HepG2 (cell line): ENCODE results near the gene PLEKHH1. TPM values are rescaled to one million over a fixed set of nuclear protein-coding genes. Genes with fewer than 3 reads are reported as not detected.

ENCODE experiments used
- ATAC-seq: fragments of 200-7000 bp; cut with Tn5 transposase; 3 replicates; pipeline ENCODE4 v1.9.1; 2020; ENCODE audit warnings: mild to moderate bottlenecking, moderate library complexity
- BruUV-seq: library from RNA; stranded (reverse); fragments of 400-500 nt; replicated peaks from 2 replicates; lab custom pipeline; 2021; lab: Mats Ljungman, UMichigan
- CTCF ChIA-PET: fragments of 300-600 bp; formaldehyde crosslinking; extraction: SDS; loops from one replicate; lab custom pipeline; 2021; ENCODE audit warnings: low total read pairs, inconsistent platforms, low intra/inter-chr PET ratio; lab: Yijun Ruan, JAX
- POLR2A ChIA-PET: fragments of 350-600 bp; sonication (Branson Sonifier 250); formaldehyde crosslinking; loops from one replicate; lab custom pipeline; 2020; ENCODE audit warnings: antibody characterized with exemption, inconsistent platforms; lab: Yijun Ruan, JAX
- DNase-seq: peaks from one replicate; pipeline ENCODE4 v3.0.0-alpha.2; 2015; ENCODE audit warnings: low spot score
- FAIRE-seq: peaks from 3 replicates; lab custom pipeline; 2011; peaks lifted over from hg19 to GRCh38; lab: Jason Lieb, UNC
- H2AFZ ChIP-seq: one replicate; pipeline ENCODE4 v1.6.1; 2011; ENCODE audit warnings: low read length, inconsistent platforms
- H3K27ac ChIP-seq: fragments of 300-600 bp; 3 replicates; pipeline ENCODE4 v1.8.0; 2011; ENCODE audit warnings: mixed run types, mild to moderate bottlenecking, mixed read lengths, low read length, inconsistent platforms; ENCODE audit not compliant: insufficient read depth; ENCODE audit errors: extremely low read length
- H3K27me3 ChIP-seq, 2 experiments: fragments of 200-600 bp in 1 of 2; 2 replicates in 1 of 2; 3 replicates in 1 of 2; pipeline versions ENCODE4 v1.6.0 to v1.8.0; 2011; ENCODE audit warnings: low read length in 2 of 2, mild to moderate bottlenecking in 2 of 2, moderate library complexity in 2 of 2, inconsistent platforms in 1 of 2; ENCODE audit not compliant: insufficient read depth in 2 of 2, control insufficient read depth in 1 of 2
- H3K36me3 ChIP-seq, 2 experiments: fragments of 200-600 bp in 1 of 2; replicated peaks in 1 of 2; 2 replicates in 1 of 2; 3 replicates in 1 of 2; pipeline versions ENCODE4 v1.5.1 to v1.8.0; 2011; ENCODE audit warnings: low read length in 2 of 2, inconsistent platforms in 1 of 2; ENCODE audit not compliant: insufficient read depth in 2 of 2, control insufficient read depth in 1 of 2
- H3K4me1 ChIP-seq: 2 replicates; pipeline ENCODE4 v1.5.1; 2012; ENCODE audit warnings: low read length, inconsistent platforms; ENCODE audit not compliant: insufficient read depth
- H3K4me2 ChIP-seq: 2 replicates; pipeline ENCODE4 v1.6.0; 2011; ENCODE audit warnings: low read depth, low read length, inconsistent platforms
- H3K4me3 ChIP-seq, 3 experiments: fragments of 200-600 bp in 1 of 3; sonication (generic), shearing (Covaris generic) in 1 of 3; replicated peaks in 1 of 3; 2 replicates each; pipeline ENCODE4 v1.5.1; 2011 to 2016; ENCODE audit warnings: low read length in 3 of 3, inconsistent platforms in 2 of 3, low read depth in 2 of 3, mild to moderate bottlenecking in 2 of 3, control low read depth in 1 of 3, mixed read lengths in 1 of 3; ENCODE audit not compliant: insufficient read depth in 1 of 3
- H3K79me2 ChIP-seq: one replicate; pipeline ENCODE4 v1.6.1; 2011; ENCODE audit warnings: low read length, inconsistent platforms; ENCODE audit not compliant: insufficient read depth
- H3K9ac ChIP-seq: 2 replicates; pipeline ENCODE4 v1.6.0; 2011; ENCODE audit warnings: mild to moderate bottlenecking, low read depth, low read length, inconsistent platforms; ENCODE audit not compliant: insufficient read depth
- H3K9me3 ChIP-seq: 2 replicates; pipeline ENCODE4 v1.5.1; 2012; ENCODE audit warnings: mild to moderate bottlenecking, low read length
- H4K20me1 ChIP-seq: 2 replicates; pipeline ENCODE4 v1.6.0; 2011; ENCODE audit warnings: inconsistent platforms, mild to moderate bottlenecking, low read length, moderate library complexity; ENCODE audit not compliant: insufficient read depth
- CBX2 ChIP-seq, 2 experiments: fragments of 200-600 bp in 1 of 2; sonication (generic); formaldehyde crosslinking in 1 of 2; IDR thresholded peaks; 2 replicates each; pipeline versions ENCODE4 v1.7.0 to v1.8.1; 2018 to 2022; ENCODE audit warnings: low read depth in 2 of 2, low read length in 1 of 2, mild to moderate bottlenecking in 1 of 2, missing genetic modification reagents in 1 of 2
- GPBP1L1 ChIP-seq: sonication (generic); formaldehyde crosslinking; IDR thresholded peaks from 2 replicates; pipeline ENCODE4 v1.5.0; 2020; ENCODE audit warnings: mild to moderate bottlenecking, missing genetic modification reagents
- HIC2 ChIP-seq: sonication (generic); formaldehyde crosslinking; IDR thresholded peaks from 2 replicates; pipeline ENCODE4 v1.9.0; 2022; ENCODE audit warnings: low read depth, missing genetic modification reagents
- JUNB ChIP-seq: sonication (generic); formaldehyde crosslinking; IDR thresholded peaks from 2 replicates; pipeline ENCODE4 v1.8.0; 2022; ENCODE audit warnings: missing genetic modification reagents, mild to moderate bottlenecking, borderline replicate concordance
- PCBP2 ChIP-seq: fragments of 200-400 bp; formaldehyde crosslinking; optimal IDR thresholded peaks from 2 replicates; pipeline ENCODE3; 2018; ENCODE audit warnings: low read length, low read depth; ENCODE audit not compliant: poor library complexity, severe bottlenecking
- TAF15 ChIP-seq: fragments of 200-400 bp; formaldehyde crosslinking; IDR thresholded peaks from one replicate; pipeline ENCODE4 v1.6.1; 2018; ENCODE audit warnings: mild to moderate bottlenecking, low read depth, low read length; ENCODE audit not compliant: poor library complexity, severe bottlenecking
- THAP7 ChIP-seq: sonication (generic); formaldehyde crosslinking; IDR thresholded peaks from 2 replicates; pipeline ENCODE4 v1.8.1; 2023; ENCODE audit warnings: mild to moderate bottlenecking, missing genetic modification reagents
- UBTF ChIP-seq: sonication (generic); formaldehyde crosslinking; IDR thresholded peaks from 2 replicates; pipeline ENCODE4 v1.4.0; 2020; ENCODE audit warnings: mild to moderate bottlenecking, missing genetic modification reagents
- YEATS4 ChIP-seq: sonication (generic); formaldehyde crosslinking; IDR thresholded peaks from 2 replicates; pipeline ENCODE4 v1.4.0; 2020; ENCODE audit warnings: missing genetic modification reagents, borderline replicate concordance
- ZBTB7B ChIP-seq: sonication (generic); formaldehyde crosslinking; IDR thresholded peaks from 2 replicates; pipeline ENCODE4 v1.4.0; 2020; ENCODE audit warnings: missing genetic modification reagents
- ZC3H4 ChIP-seq: sonication (generic); formaldehyde crosslinking; IDR thresholded peaks from 2 replicates; pipeline ENCODE4 v1.4.0; 2020; ENCODE audit warnings: missing genetic modification reagents, borderline replicate concordance
- ZFP62 ChIP-seq: sonication (generic); formaldehyde crosslinking; IDR thresholded peaks from 2 replicates; pipeline ENCODE4 v1.4.0; 2020; ENCODE audit warnings: missing genetic modification reagents
- ZNF354B ChIP-seq: sonication (generic); formaldehyde crosslinking; IDR thresholded peaks from 2 replicates; pipeline ENCODE4 v1.8.0; 2022; ENCODE audit warnings: mild to moderate bottlenecking, missing genetic modification reagents
- ZNF644 ChIP-seq: IDR thresholded peaks from 2 replicates; pipeline ENCODE4 v1.6.1; 2016; ENCODE audit warnings: low read depth
- WGBS: methylation state at CpG from one replicate; pipeline ENCODE4 v1.1.6; 2017; ENCODE audit warnings: low lambda C conversion rate; 5-methylcytosine and 5-hydroxymethylcytosine counted together
- in situ Hi-C: cut with HindIII; loops from 2 replicates; pipeline ENCODE4 v1.10.0; 2017; ENCODE audit warnings: low pct_unique_long_range_greater_than_20kb; ENCODE audit not compliant: extremely low pct_ligation_motif_present
- intact Hi-C: fragments of 100-400 bp; cut with micrococcal nuclease; formaldehyde crosslinking; loops from one replicate; pipeline ENCODE4 v1.10.0; 2022; ENCODE audit not compliant: unreplicated experiment
- polyA plus RNA-seq, 8 experiments: library from polyadenylated mRNA; depleted of rRNA in 3 of 8; stranded (reverse) in 7 of 8; unstranded in 1 of 8; fragments of >200 nt; fragmentation: Illumina TruSeq in 4 of 8; extraction: Trizol in 4 of 8; gene quantifications; 2 replicates each; pipeline versions ENCODE4 v1.2.1 to v1.2.3, GENCODE V29; 2011 to 2016; ENCODE audit warnings: low read depth in 4 of 8, missing spikeins in 1 of 8, mixed read lengths in 1 of 8; ENCODE audit not compliant: insufficient read depth in 1 of 8
- total RNA-seq, 5 experiments: library from RNA; depleted of rRNA; stranded (reverse); fragments of >200 nt; fragmentation: Illumina TruSeq; extraction: Trizol; gene quantifications; 2 replicates each; pipeline ENCODE4 v1.2.3, GENCODE V29; 2016; ENCODE audit warnings: low read depth in 1 of 5

PLEKHH1 gene
- total and polyA plus RNA-seq, 2 of the 13 experiments (the other 11 are each of a cell fraction or from before 2014, with no cell fraction given) = 8.6 to 15.8 TPM

GRCh38 chr14:67576216-67576955 is 43.3 kb downstream of the PLEKHH1 start (continued):
- no peak for TF ChIP-seq THAP7 (CRISPR knock-in tag)
- TF ChIP-seq ZNF644 (CRISPR knock-in tag) = no peak
- TF ChIP-seq UBTF (CRISPR knock-in tag) = no peak

GRCh38 chr14:67577181-67577808 is 44.2 kb downstream of the PLEKHH1 start:
- intact Hi-C loops = no loop called here
- H3K36me3 ChIP-seq = peaks cover 0 to 3% of the 10 kb centered on the region in 2 experiments; a peak in 2 of 5 replicates
- ChIA-PET CTCF (no interaction called here), POLR2A (no interaction called here)
- no peak overlapping the region for H3K4me2 ChIP-seq
- no peak overlapping the region for H3K4me3 ChIP-seq
- ATAC-seq (no peak), FAIRE-seq (no peak), DNase-seq (no peak)
- no peaks in the 10 kb centered on the region for H3K27me3 ChIP-seq
- BruUV-seq = no TSS peak
- no peaks in the 10 kb centered on the region for H3K79me2 ChIP-seq
- H3K9me3 ChIP-seq = no peaks in the 10 kb centered on the region
- peaks cover 14% of the 10 kb centered on the region for H3K4me1 ChIP-seq
- no peak overlapping the region for H3K27ac ChIP-seq
- 81% methylated on average over 10 of the region's 13 CpGs for WGBS
- TF ChIP-seq YEATS4 (CRISPR knock-in tag) (no peak), JUNB (CRISPR knock-in tag) (no peak), HIC2 (CRISPR knock-in tag) (no peak), ZC3H4 (CRISPR knock-in tag) (no peak), ZFP62 (CRISPR knock-in tag) (no peak), ZBTB7B (CRISPR knock-in tag) (no peak), PCBP2 (no peak), TAF15 (no peak), ZNF354B (no peak), GPBP1L1 (no peak), CBX2 (IDR thresholded peaks at IDR 0.05; ENCODE audit: low read depth, low read length) (no peak), CBX2 (CRISPR knock-in tag; IDR thresholded peaks at IDR 0.05; ENCODE audit: low read depth) (no peak)
- no peak overlapping the region for H3K9ac ChIP-seq
- no peak overlapping the region for H2AFZ ChIP-seq
- in situ Hi-C loops = no loop called here
- no peaks in the 10 kb centered on the region for H4K20me1 ChIP-seq
